MM.1S (cell line): ENCODE results near the gene RASIP1.
"Not testable (repeated sequence)": the region's sequence is repeated elsewhere in the genome, so short reads cannot be mapped to it uniquely, and the experiment has no call there.

Experiments
- DNase-seq: peaks from one replicate; pipeline ENCODE4 v3.0.0-alpha.2; 2015
- H2AFZ ChIP-seq: fragments of 300-600 bp; sonication (generic); 2 replicates; pipeline ENCODE4 v1.6.0; 2016; ENCODE audit warnings: antibody characterized with exemption, low read length
- H3F3A ChIP-seq: fragments of 300-600 bp; sonication (generic); 2 replicates; pipeline ENCODE4 v1.6.1; 2016; ENCODE audit warnings: mild to moderate bottlenecking, antibody characterized with exemption, low read length, moderate library complexity, mixed read lengths; ENCODE audit not compliant: insufficient read depth
- H3K27ac ChIP-seq: fragments of 300-600 bp; sonication (generic); 2 replicates; pipeline ENCODE4 v1.5.1; 2016; ENCODE audit warnings: mild to moderate bottlenecking, low read length
- H3K27me3 ChIP-seq: fragments of 300-600 bp; sonication (generic); replicated peaks from 2 replicates; pipeline ENCODE4 v1.6.0; 2016; ENCODE audit warnings: low read length; ENCODE audit not compliant: insufficient read depth
- H3K36me3 ChIP-seq: fragments of 300-600 bp; sonication (generic); replicated peaks from 2 replicates; pipeline ENCODE4 v1.6.1; 2016; ENCODE audit warnings: mild to moderate bottlenecking, low read length, mixed read lengths; ENCODE audit not compliant: insufficient read depth
- H3K4me1 ChIP-seq: fragments of 300-600 bp; sonication (generic); 2 replicates; pipeline ENCODE4 v1.6.1; 2016; ENCODE audit warnings: low read length, mixed read lengths
- H3K4me2 ChIP-seq: fragments of 300-600 bp; sonication (generic); 2 replicates; pipeline ENCODE4 v1.6.0; 2016; ENCODE audit warnings: low read depth, low read length
- H3K4me3 ChIP-seq: fragments of 300-600 bp; sonication (generic); 2 replicates; pipeline ENCODE4 v1.5.1; 2016; ENCODE audit warnings: low read length, mixed read lengths
- H3K79me2 ChIP-seq: fragments of 300-600 bp; sonication (generic); 2 replicates; pipeline ENCODE4 v1.6.1; 2016; ENCODE audit warnings: mixed run types, low read length, mixed read lengths
- H3K9ac ChIP-seq: fragments of 300-600 bp; sonication (generic); 2 replicates; pipeline ENCODE4 v1.6.1; 2016; ENCODE audit warnings: low read length, mixed read lengths
- H3K9me2 ChIP-seq: fragments of 300-600 bp; sonication (generic); replicated peaks from 2 replicates; pipeline ENCODE4 v1.6.1; 2016; ENCODE audit warnings: mild to moderate bottlenecking, low read length, mixed read lengths; ENCODE audit not compliant: insufficient read depth
- H3K9me3 ChIP-seq: fragments of 300-600 bp; sonication (generic); replicated peaks from 2 replicates; pipeline ENCODE4 v1.6.1; 2016; ENCODE audit warnings: mild to moderate bottlenecking, low read length, mixed read lengths; ENCODE audit not compliant: insufficient read depth
- H4K20me1 ChIP-seq: fragments of 300-600 bp; sonication (generic); 2 replicates; pipeline ENCODE4 v1.6.1; 2016; ENCODE audit warnings: mild to moderate bottlenecking, low read length, moderate library complexity, mixed read lengths; ENCODE audit not compliant: insufficient read depth
- CTCF ChIP-seq: fragments of 300-600 bp; sonication (generic); IDR thresholded peaks from 2 replicates; pipeline ENCODE4 v1.5.1; 2016; ENCODE audit warnings: antibody characterized with exemption, low read length, mixed read lengths
- EZH2 ChIP-seq: fragments of 300-600 bp; sonication (generic); optimal IDR thresholded peaks from 2 replicates; pipeline ENCODE3; 2017; ENCODE audit warnings: low read depth, mild to moderate bottlenecking, antibody characterized with exemption, low read length, mixed read lengths
- EZH2phosphoT487 ChIP-seq: fragments of 300-600 bp; sonication (generic); IDR thresholded peaks from 2 replicates; pipeline ENCODE4 v1.6.1; 2018; ENCODE audit warnings: antibody characterized with exemption, low read length

The RASIP1 gene

GRCh38 chr19:48718711-48719231 lies 21.6 kb downstream of the RASIP1 start:
- no peak for TF ChIP-seq EZH2phosphoT487
- no peak for TF ChIP-seq EZH2
- TF ChIP-seq CTCF = no peak
- no peaks in the 10 kb centered on the region for H4K20me1 ChIP-seq
- H3K27ac ChIP-seq = no peak overlapping the region
- H3K9ac ChIP-seq = no peak overlapping the region
- peaks cover 10% of the 10 kb centered on the region; the same call in 1 of the 2 replicates for H3K4me1 ChIP-seq
- H3K9me3 ChIP-seq = no peaks in the 10 kb centered on the region
- no peaks in the 10 kb centered on the region for H3K36me3 ChIP-seq
- peaks cover 47% of the 10 kb centered on the region for H3K27me3 ChIP-seq
- H2AFZ ChIP-seq = no peak overlapping the region
- no peaks in the 10 kb centered on the region for H3K9me2 ChIP-seq
- no peaks in the 10 kb centered on the region for H3K79me2 ChIP-seq
- H3K4me2 ChIP-seq = no peak overlapping the region
- DNase-seq = no peak
- H3F3A ChIP-seq = no peaks in the 10 kb centered on the region
- H3K4me3 ChIP-seq = no peak overlapping the region

- not testable (repeated sequence) for DNase-seq, H3K4me2 ChIP-seq, H3K9ac ChIP-seq, H3K4me3 ChIP-seq, H3K36me3 ChIP-seq, H3K9me2 ChIP-seq, H3F3A ChIP-seq, H3K27ac ChIP-seq, H4K20me1 ChIP-seq, H3K9me3 ChIP-seq, H2AFZ ChIP-seq, H3K79me2 ChIP-seq
- Histone ChIP-seq H3K27me3 (peaks cover 49% of the 10 kb centered on the region), H3K4me1 (peaks cover 10% of the 10 kb centered on the region; the same call in 1 of the 2 replicates)
Observed at GRCh38 chr19:48718106-48718505, 22.3 kb downstream of the RASIP1 start.

GRCh38 chr19:48716562-48717291 lies 23.7 kb downstream of the RASIP1 start:
- TF ChIP-seq EZH2phosphoT487 (no peak), EZH2 (no peak), CTCF (no peak)
- Histone ChIP-seq H2AFZ (no peak overlapping the region), H3K4me2 (no peak overlapping the region), H3K4me1 (peaks cover 10% of the 10 kb centered on the region; the same call in 1 of the 2 replicates), H3K27ac (no peak overlapping the region), H4K20me1 (no peaks in the 10 kb centered on the region), H3K9me2 (no peaks in the 10 kb centered on the region), H3K27me3 (peaks cover 53% of the 10 kb centered on the region), H3K4me3 (no peak overlapping the region), H3K79me2 (no peaks in the 10 kb centered on the region), H3K9me3 (no peaks in the 10 kb centered on the region), H3K36me3 (no peaks in the 10 kb centered on the region), H3F3A (no peaks in the 10 kb centered on the region), H3K9ac (no peak overlapping the region)
- no peak for DNase-seq

- no peak overlapping the region for H3K9ac ChIP-seq
- DNase-seq = no peak
- no peaks in the 10 kb centered on the region for H3K36me3 ChIP-seq
Observed at GRCh38 chr19:48715681-48716171, 24.7 kb downstream of the RASIP1 start.

More at GRCh38 chr19:48715681-48716171, 24.7 kb downstream of the RASIP1 start:
- Histone ChIP-seq H3K4me2 (no peak overlapping the region), H3K9me2 (no peaks in the 10 kb centered on the region), H2AFZ (no peak overlapping the region), H3K4me1 (peaks cover 8% of the 10 kb centered on the region; the same call in 1 of the 2 replicates), H3K27ac (no peak overlapping the region), H3K4me3 (no peak overlapping the region), H3K27me3 (peaks cover 61% of the 10 kb centered on the region), H3K9me3 (no peaks in the 10 kb centered on the region), H4K20me1 (no peaks in the 10 kb centered on the region), H3K79me2 (no peaks in the 10 kb centered on the region), H3F3A (no peaks in the 10 kb centered on the region)
- TF ChIP-seq CTCF (no peak), EZH2 (no peak), EZH2phosphoT487 (no peak)
